Endodermal cell (in vitro differentiated cells): ENCODE measurements around the gene RTF2. TPM values are rescaled to one million over a fixed set of nuclear protein-coding genes. Genes with fewer than 3 reads are reported as not detected.

ENCODE experiments used
- DNase-seq: peaks from one replicate; pipeline ENCODE4 v3.0.0-alpha.2; 2017
- H3K27ac ChIP-seq: 2 replicates; pipeline ENCODE4 v1.5.1; 2013; ENCODE audit warnings: mild to moderate bottlenecking, low read depth, low read length, moderate library complexity
- H3K27me3 ChIP-seq: 2 replicates; pipeline ENCODE4 v1.6.1; 2013; ENCODE audit warnings: mild to moderate bottlenecking, low read length, moderate library complexity; ENCODE audit not compliant: insufficient read depth, control insufficient read depth, poor library complexity, severe bottlenecking
- H3K36me3 ChIP-seq: 2 replicates; pipeline ENCODE4 v1.7.0; 2013; ENCODE audit warnings: mild to moderate bottlenecking, low read length, moderate library complexity; ENCODE audit not compliant: control insufficient read depth, insufficient read depth
- H3K4me1 ChIP-seq: one replicate; pipeline ENCODE4 v1.7.0; 2013; ENCODE audit warnings: low read length; ENCODE audit not compliant: control insufficient read depth, insufficient read depth
- H3K4me3 ChIP-seq: 2 replicates; pipeline ENCODE4 v1.5.1; 2013; ENCODE audit warnings: mild to moderate bottlenecking, low read length, moderate library complexity
- H3K9ac ChIP-seq: 2 replicates; pipeline ENCODE4 v1.6.1; 2013; ENCODE audit warnings: mild to moderate bottlenecking, low read length, moderate library complexity; ENCODE audit not compliant: poor library complexity, severe bottlenecking; ENCODE audit errors: extremely low read depth
- H3K9me3 ChIP-seq: 2 replicates; pipeline ENCODE4 v1.6.1; 2013; ENCODE audit warnings: mild to moderate bottlenecking, low read length, moderate library complexity; ENCODE audit not compliant: control insufficient read depth
- H3K27ac Mint-ChIP-seq: 2 replicates; pipeline ENCODE4 v1.8.0; 2020; ENCODE audit warnings: mixed read lengths
- H3K27me3 Mint-ChIP-seq: 2 replicates; pipeline ENCODE4 v1.8.0; 2021; ENCODE audit warnings: mild to moderate bottlenecking, mixed read lengths; ENCODE audit not compliant: insufficient read depth
- H3K36me3 Mint-ChIP-seq: 2 replicates; pipeline ENCODE4 v1.8.0; 2020; ENCODE audit warnings: low read depth, mixed read lengths
- H3K4me1 Mint-ChIP-seq: 2 replicates; pipeline ENCODE4 v1.8.0; 2020; ENCODE audit warnings: mixed read lengths
- H3K4me3 Mint-ChIP-seq: 2 replicates; pipeline ENCODE4 v1.8.0; 2020; ENCODE audit warnings: mild to moderate bottlenecking, moderate library complexity, mixed read lengths
- H3K9me3 Mint-ChIP-seq: 2 replicates; pipeline ENCODE4 v1.8.0; 2020; ENCODE audit warnings: mild to moderate bottlenecking, mixed read lengths
- CTCF ChIP-seq: fragments of 200-600 bp; sonication (generic); conservative IDR thresholded peaks from 2 replicates; pipeline ENCODE4 v1.5.0; 2021; ENCODE audit warnings: antibody characterized with exemption, mild to moderate bottlenecking
- WGBS, 2 experiments: methylation state at CpG; one replicate each; pipeline versions ENCODE4 v1.1.5 to v1.1.7; 2013; ENCODE audit warnings: missing lambda C conversion rate in 2 of 2, mixed read lengths in 1 of 2; ENCODE audit not compliant: insufficient coverage in 1 of 2, insufficient read length in 1 of 2; 5-methylcytosine and 5-hydroxymethylcytosine counted together
- total RNA-seq, 2 donors: library from RNA; stranded (reverse); fragmentation: NEBNext Ultra II Directional in 1 of 2; extraction: Animal tissue kit (Norgen Biotek cat#: 25700) in 1 of 2; gene quantifications; 2 replicates in 1 of 2; 3 replicates in 1 of 2; pipeline ENCODE4 v1.2.1, GENCODE V29; 2021

The RTF2 gene
- total RNA-seq, 2 donors from 2014 or later, result 63.0 to 65.1 TPM

DNA sequence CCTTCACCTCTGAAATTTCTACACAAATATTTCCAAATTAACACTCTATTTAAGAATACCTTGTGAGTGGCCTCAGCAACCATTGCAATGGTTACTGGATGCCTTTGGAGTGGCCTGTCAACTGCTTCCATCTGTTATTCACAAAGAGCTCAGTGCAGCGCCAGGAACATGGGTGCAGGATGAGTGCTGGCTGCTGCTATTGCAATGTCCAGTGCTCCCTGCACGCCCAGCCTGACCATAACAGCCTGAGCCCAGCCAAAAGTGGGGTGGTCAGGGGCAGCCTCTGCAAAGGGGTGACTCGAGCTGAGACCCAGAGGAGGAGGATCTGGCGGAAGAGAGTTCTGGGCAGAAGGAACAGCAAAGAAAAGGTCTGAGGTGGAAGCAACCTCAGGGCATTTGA is 38.0 kb upstream of the RTF2 start:
- no peak overlapping the region for H3K4me3 Mint-ChIP-seq
- H3K27me3 ChIP-seq, result peaks cover 4% of the 10 kb centered on the region
- WGBS, 2 experiments, result 82 to 83% methylated on average over 4 of the region's 4 CpGs
- TF ChIP-seq CTCF, result no peak
- no peak overlapping the region for H3K27ac Mint-ChIP-seq
- no peaks in the 10 kb centered on the region for H3K9me3 Mint-ChIP-seq
- H3K9ac ChIP-seq, result no peak overlapping the region
- H3K4me3 ChIP-seq, result no peak overlapping the region
- H3K27me3 Mint-ChIP-seq, result peaks cover 39% of the 10 kb centered on the region
- peaks cover 8% of the 10 kb centered on the region for H3K4me1 Mint-ChIP-seq
- H3K27ac ChIP-seq, result no peak overlapping the region
- no peaks in the 10 kb centered on the region for H3K36me3 ChIP-seq
- peak; percentile 13 for DNase-seq
- H3K9me3 ChIP-seq, result no peaks in the 10 kb centered on the region
- H3K4me1 ChIP-seq, result peaks cover 5% of the 10 kb centered on the region
- H3K36me3 Mint-ChIP-seq, result no peaks in the 10 kb centered on the region

GRCh38 chr20:56430957-56431356 is 37.5 kb upstream of the RTF2 start:
- peaks cover 4% of the 10 kb centered on the region for H3K27me3 ChIP-seq
- DNase-seq, result no peak
- H3K9me3 ChIP-seq, result no peaks in the 10 kb centered on the region
- no peaks in the 10 kb centered on the region for H3K9me3 Mint-ChIP-seq
- H3K36me3 Mint-ChIP-seq, result no peaks in the 10 kb centered on the region
- WGBS, 2 experiments, result 89 to 100% methylated on average over 1 of the region's 1 CpG
- no peak overlapping the region for H3K9ac ChIP-seq
- no peak overlapping the region for H3K4me3 Mint-ChIP-seq
- H3K4me1 Mint-ChIP-seq, result peaks cover 8% of the 10 kb centered on the region
- no peak overlapping the region for H3K27ac Mint-ChIP-seq
- peaks cover 5% of the 10 kb centered on the region for H3K4me1 ChIP-seq
- H3K27ac ChIP-seq, result no peak overlapping the region
- no peak for TF ChIP-seq CTCF
- no peaks in the 10 kb centered on the region for H3K36me3 ChIP-seq
- H3K27me3 Mint-ChIP-seq, result peaks cover 36% of the 10 kb centered on the region
- no peak overlapping the region for H3K4me3 ChIP-seq

DNA sequence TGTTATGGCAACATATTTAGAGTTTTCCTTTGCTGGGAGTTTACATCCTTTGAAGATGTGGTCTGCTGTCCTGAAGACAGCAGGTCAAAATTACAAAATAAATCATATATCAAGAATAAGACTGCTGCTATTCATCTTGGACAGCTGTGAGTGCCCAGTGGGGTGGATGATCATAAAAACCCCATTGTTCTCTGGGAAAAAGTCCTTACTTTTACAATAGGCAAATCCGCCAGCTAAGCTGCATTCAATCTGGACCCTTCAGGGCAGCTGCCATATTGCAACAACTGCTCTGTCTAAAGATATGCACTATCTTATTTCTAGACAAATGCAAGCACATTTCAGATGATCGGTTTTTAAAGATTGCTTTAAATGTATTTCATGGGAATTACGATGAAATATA is 37.0 kb upstream of the RTF2 start:
- H3K27ac Mint-ChIP-seq, result no peak overlapping the region
- peak; percentile 6 for DNase-seq
- H3K9me3 Mint-ChIP-seq, result no peaks in the 10 kb centered on the region
- no peak for TF ChIP-seq CTCF
- H3K36me3 Mint-ChIP-seq, result no peaks in the 10 kb centered on the region
- H3K4me1 Mint-ChIP-seq, result peaks cover 8% of the 10 kb centered on the region
- Histone ChIP-seq H3K27ac (no peak overlapping the region), H3K36me3 (no peaks in the 10 kb centered on the region), H3K4me3 (no peak overlapping the region), H3K27me3 (peaks cover 4% of the 10 kb centered on the region), H3K9me3 (no peaks in the 10 kb centered on the region), H3K9ac (no peak overlapping the region), H3K4me1 (peaks cover 5% of the 10 kb centered on the region)
- H3K27me3 Mint-ChIP-seq, result peaks cover 31% of the 10 kb centered on the region
- 89 to 91% methylated on average over 1 to 3 of the region's 3 CpGs for WGBS, 2 experiments
- H3K4me3 Mint-ChIP-seq, result no peak overlapping the region
